ENCODE data around the gene SUSD3. TPM values are rescaled to one million over a fixed set of nuclear protein-coding genes. Genes with fewer than 3 reads are reported as not detected.

Gene SUSD3
- total RNA-seq, 1 experiment from 2014 or later: 11.9 TPM

- TF ChIP-seq ELF4 (CRISPR knock-in tag; IDR thresholded peaks at IDR 0.05; ENCODE audit: low read depth) (no peak), ZSCAN18 (CRISPR knock-in tag; IDR thresholded peaks at IDR 0.05) (no peak), ATF1 (CRISPR knock-in tag; IDR thresholded peaks at IDR 0.05) (no peak), CTCF (IDR thresholded peaks at IDR 0.05) (no peak), KAT7 (CRISPR knock-in tag; IDR thresholded peaks at IDR 0.05; ENCODE audit: borderline replicate concordance) (no peak), ZMAT4 (CRISPR knock-in tag; IDR thresholded peaks at IDR 0.05) (no peak), ZNF317 (CRISPR knock-in tag; IDR thresholded peaks at IDR 0.05; ENCODE audit: borderline replicate concordance, low read depth) (no peak), AR (CRISPR knock-in tag; IDR thresholded peaks at IDR 0.05) (no peak), NFE2L1 (CRISPR knock-in tag; IDR thresholded peaks at IDR 0.05) (no peak), ZNF671 (CRISPR knock-in tag; IDR thresholded peaks at IDR 0.05) (no peak), ZBTB43 (CRISPR knock-in tag; IDR thresholded peaks at IDR 0.05) (no peak), CBFB (CRISPR knock-in tag; IDR thresholded peaks at IDR 0.05; ENCODE audit: low read depth) (no peak), IRF1 (CRISPR knock-in tag; IDR thresholded peaks at IDR 0.05) (no peak), OVOL2 (CRISPR knock-in tag; IDR thresholded peaks at IDR 0.05; ENCODE audit: borderline replicate concordance) (no peak), ATF2 (CRISPR knock-in tag; IDR thresholded peaks at IDR 0.05; ENCODE audit: borderline replicate concordance, low read depth) (no peak), CREM (CRISPR knock-in tag; IDR thresholded peaks at IDR 0.05) (no peak), ZNF425 (CRISPR knock-in tag; conservative IDR thresholded peaks at IDR 0.05) (no peak), PRDM15 (CRISPR knock-in tag; IDR thresholded peaks at IDR 0.05) (no peak)
- no peak for DNase-seq (ENCODE audit: low spot score)
- CTCF ChIA-PET: interaction anchor here (0.8 to 2.4 kb wide), 7 partner anchors 19 to 94 kb away, joined by 3 to 9 read pairs (median 3); no protein-coding TSS in a partner anchor
- Mint-ChIP-seq H3K27me3 (ENCODE audit: low read depth) (peaks cover 17% of the 10 kb centered on the region), H3K9me3 (no peaks in the 10 kb centered on the region), H3K4me1 (peaks cover 47% of the 10 kb centered on the region), H3K27ac (no peak overlapping the region), H3K4me3 (peak overlapping the region; percentile 68), H3K36me3 (no peaks in the 10 kb centered on the region)
- ATAC-seq: 0 out of 2 replicates have a peak, but pooled peaks have one; percentile 3
- POLR2A ChIA-PET: interaction anchor here (1.0 kb wide), 1 partner anchor 50 kb away, joined by 3 read pairs; no protein-coding TSS in a partner anchor
These were observed 1.4 kb downstream of the SUSD3 start for GRCh38 chr9:93059715-93060578.
